GM20000 (cell line): Measurements from ENCODE around the gene BTG4.

Experiments
- DNase-seq: peaks from one replicate; pipeline ENCODE4 v3.0.0; 2012; ENCODE audit warnings: low spot score
- CTCF ChIP-seq: IDR thresholded peaks from 2 replicates; pipeline ENCODE4 v1.5.1; 2012; ENCODE audit warnings: mild to moderate bottlenecking, control low read depth; ENCODE audit errors: extremely low read depth, missing control alignments

BTG4 gene

DNA sequence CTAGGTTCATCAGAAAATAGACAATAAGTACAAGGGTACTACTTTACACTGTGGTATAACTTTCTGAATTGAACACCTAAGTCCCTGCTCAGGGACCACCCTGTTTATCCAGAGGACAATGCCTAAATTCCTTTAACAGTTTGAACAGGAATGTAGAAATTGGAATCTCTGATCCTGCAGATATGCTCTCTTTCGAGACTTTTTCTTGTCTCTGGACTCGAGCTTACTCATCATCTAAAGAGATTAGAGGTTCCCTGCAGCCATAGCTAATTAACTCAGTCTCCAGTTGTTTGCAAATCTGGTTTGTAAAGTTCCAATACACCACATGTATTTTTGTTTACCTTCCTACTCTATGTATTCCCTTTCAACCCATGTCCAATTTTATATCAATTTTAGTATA, 3.4 kb upstream of the BTG4 start:
- TF ChIP-seq CTCF: no peak
- DNase-seq: no peak

GRCh38 chr11:111514216-111515031, 2.2 kb upstream of the BTG4 start, which contains the start of gene HOATZ:
Gene HOATZ (plus strand): TSS chr11:111514778. CDS start chr11:111514785, 7 bp downstream.
- TF ChIP-seq CTCF: no peak
- DNase-seq: no peak

GRCh38 chr11:111513240-111513605, 1.0 kb upstream of the BTG4 start:
- TF ChIP-seq CTCF: no peak
- DNase-seq: no peak

GRCh38 chr11:111510311-111510710, 1.9 kb downstream of the BTG4 start:
- TF ChIP-seq CTCF: no peak
- DNase-seq: no peak

DNA sequence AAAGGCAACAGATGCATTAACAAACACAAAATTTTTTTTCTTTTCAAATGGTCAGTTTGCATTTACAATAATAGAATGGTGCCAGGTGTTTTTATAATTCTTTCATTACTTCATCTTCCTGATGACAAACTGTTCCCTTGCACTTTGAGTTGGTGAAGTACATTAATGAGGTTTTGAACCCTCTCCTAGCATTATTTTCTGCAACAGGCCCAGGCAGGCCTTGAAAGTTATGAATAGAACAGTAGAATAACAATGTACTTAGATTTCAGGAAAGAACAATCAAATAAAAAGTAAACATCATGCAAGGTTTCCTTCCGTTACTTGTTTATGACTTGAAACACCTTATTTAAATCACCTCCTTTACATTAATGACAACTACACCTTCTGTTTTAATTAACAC, 9.6 kb downstream of the BTG4 start:
- no peak for TF ChIP-seq CTCF
- no peak for DNase-seq

GRCh38 chr11:111500481-111500880, 11.7 kb downstream of the BTG4 start:
- no peak for DNase-seq
- no peak for TF ChIP-seq CTCF

- DNase-seq: no peak
Measured at GRCh38 chr11:111499483-111499882, 12.7 kb downstream of the BTG4 start.

More at GRCh38 chr11:111499483-111499882, 12.7 kb downstream of the BTG4 start:
- no peak for TF ChIP-seq CTCF
